Calu3 (cell line): Measurements from ENCODE around the gene KRT4. TPM values are rescaled to one million over a fixed set of nuclear protein-coding genes. Genes with fewer than 3 reads are reported as not detected.

Experiments used
- BruUV-seq: library from RNA; stranded (reverse); fragments of 400-500 nt; replicated peaks from 2 replicates; lab custom pipeline; 2021; lab: Mats Ljungman, UMichigan
- CTCF ChIA-PET: fragments of 300-600 bp; sonication (Branson Sonifier 250); formaldehyde crosslinking; loops from one replicate; lab custom pipeline; 2022; ENCODE audit warnings: antibody characterized with exemption; lab: Charles Lee
- DNase-seq: peaks from one replicate; pipeline ENCODE4 v3.0.0; 2022
- H3K27ac Mint-ChIP-seq: one replicate; pipeline ENCODE4 v1.8.0; 2022; ENCODE audit warnings: mixed read lengths; ENCODE audit not compliant: unreplicated experiment
- H3K27me3 Mint-ChIP-seq: one replicate; pipeline ENCODE4 v1.8.0; 2022; ENCODE audit warnings: mixed read lengths; ENCODE audit not compliant: unreplicated experiment
- H3K36me3 Mint-ChIP-seq: one replicate; pipeline ENCODE4 v1.8.0; 2022; ENCODE audit warnings: mild to moderate bottlenecking, moderate library complexity, mixed read lengths; ENCODE audit not compliant: insufficient read depth, unreplicated experiment
- H3K4me1 Mint-ChIP-seq: one replicate; pipeline ENCODE4 v1.8.0; 2022; ENCODE audit warnings: mild to moderate bottlenecking, low read depth, mixed read lengths; ENCODE audit not compliant: unreplicated experiment
- H3K4me3 Mint-ChIP-seq: one replicate; pipeline ENCODE4 v1.8.0; 2022; ENCODE audit warnings: mild to moderate bottlenecking, low read depth, moderate library complexity, mixed read lengths; ENCODE audit not compliant: unreplicated experiment
- H3K9me3 Mint-ChIP-seq: one replicate; pipeline ENCODE4 v1.8.0; 2022; ENCODE audit warnings: low read depth, mixed read lengths; ENCODE audit not compliant: unreplicated experiment
- CTCF ChIP-seq: fragments of 200-600 bp; IDR thresholded peaks from one replicate; pipeline ENCODE4 v1.8.0; 2022; ENCODE audit warnings: antibody characterized with exemption; ENCODE audit not compliant: unreplicated experiment
- intact Hi-C: fragments of 100-400 bp; cut with micrococcal nuclease; formaldehyde crosslinking; loops from one replicate; pipeline ENCODE4 v1.10.0; 2022; ENCODE audit not compliant: unreplicated experiment
- total RNA-seq: library from RNA; stranded (reverse); gene quantifications from 2 replicates; pipeline ENCODE4 v1.2.3, GENCODE V29; 2022

The KRT4 gene
- total RNA-seq, 1 experiment from 2014 or later, result not detected

DNA sequence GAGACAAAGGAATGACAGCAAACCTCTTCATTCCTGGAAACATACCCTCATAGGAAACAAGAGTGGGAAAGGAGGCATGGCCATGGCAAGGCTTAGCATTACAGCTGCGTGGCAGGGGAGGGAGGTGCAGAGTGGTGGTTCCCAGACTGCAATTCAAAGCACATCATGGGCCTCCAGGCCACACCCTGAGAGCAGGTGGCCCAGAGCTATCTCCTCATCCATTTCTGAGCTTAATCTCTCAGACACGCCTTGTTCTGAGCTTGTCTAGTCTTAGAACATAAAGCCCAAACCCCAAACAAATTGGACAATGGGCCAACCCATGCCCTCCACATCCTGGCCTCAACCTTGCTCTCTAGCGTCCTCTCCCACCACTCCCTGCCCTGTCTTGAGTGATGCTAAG, 12.1 kb downstream of the KRT4 start:
- Mint-ChIP-seq H3K9me3 (no peaks in the 10 kb centered on the region), H3K4me3 (no peak overlapping the region), H3K36me3 (no peaks in the 10 kb centered on the region), H3K27me3 (peaks cover 28% of the 10 kb centered on the region), H3K27ac (no peak overlapping the region), H3K4me1 (peaks cover 26% of the 10 kb centered on the region)
- CTCF ChIA-PET, result no interaction called here
- no peak for DNase-seq
- intact Hi-C loops, result no loop called here
- TF ChIP-seq CTCF, result no peak
- no TSS peak for BruUV-seq

- BruUV-seq, result no TSS peak
- H3K4me1 Mint-ChIP-seq, result peaks cover 26% of the 10 kb centered on the region
- no peak for DNase-seq
- H3K27me3 Mint-ChIP-seq, result peaks cover 16% of the 10 kb centered on the region
- no peak overlapping the region for H3K4me3 Mint-ChIP-seq
- no peaks in the 10 kb centered on the region for H3K9me3 Mint-ChIP-seq
- no peak for TF ChIP-seq CTCF
- no peak overlapping the region for H3K27ac Mint-ChIP-seq
- CTCF ChIA-PET, result interaction anchor here (0.7 kb wide), 1 partner anchor 12 kb away, joined by 4 read pairs; no protein-coding TSS in a partner anchor
- H3K36me3 Mint-ChIP-seq, result no peaks in the 10 kb centered on the region
- intact Hi-C loops, result no loop called here
These were observed 13.5 kb downstream of the KRT4 start for GRCh38 chr12:52800259-52800917.

- TF ChIP-seq CTCF, result no peak
- Mint-ChIP-seq H3K27ac (no peak overlapping the region), H3K9me3 (no peaks in the 10 kb centered on the region), H3K36me3 (no peaks in the 10 kb centered on the region), H3K4me1 (peaks cover 26% of the 10 kb centered on the region), H3K4me3 (no peak overlapping the region), H3K27me3 (peaks cover 16% of the 10 kb centered on the region)
- no TSS peak for BruUV-seq
- intact Hi-C loops, result no loop called here
- no peak for DNase-seq
- CTCF ChIA-PET, result no interaction called here
These were observed 14.3 kb downstream of the KRT4 start for GRCh38 chr12:52799505-52800211.

DNA sequence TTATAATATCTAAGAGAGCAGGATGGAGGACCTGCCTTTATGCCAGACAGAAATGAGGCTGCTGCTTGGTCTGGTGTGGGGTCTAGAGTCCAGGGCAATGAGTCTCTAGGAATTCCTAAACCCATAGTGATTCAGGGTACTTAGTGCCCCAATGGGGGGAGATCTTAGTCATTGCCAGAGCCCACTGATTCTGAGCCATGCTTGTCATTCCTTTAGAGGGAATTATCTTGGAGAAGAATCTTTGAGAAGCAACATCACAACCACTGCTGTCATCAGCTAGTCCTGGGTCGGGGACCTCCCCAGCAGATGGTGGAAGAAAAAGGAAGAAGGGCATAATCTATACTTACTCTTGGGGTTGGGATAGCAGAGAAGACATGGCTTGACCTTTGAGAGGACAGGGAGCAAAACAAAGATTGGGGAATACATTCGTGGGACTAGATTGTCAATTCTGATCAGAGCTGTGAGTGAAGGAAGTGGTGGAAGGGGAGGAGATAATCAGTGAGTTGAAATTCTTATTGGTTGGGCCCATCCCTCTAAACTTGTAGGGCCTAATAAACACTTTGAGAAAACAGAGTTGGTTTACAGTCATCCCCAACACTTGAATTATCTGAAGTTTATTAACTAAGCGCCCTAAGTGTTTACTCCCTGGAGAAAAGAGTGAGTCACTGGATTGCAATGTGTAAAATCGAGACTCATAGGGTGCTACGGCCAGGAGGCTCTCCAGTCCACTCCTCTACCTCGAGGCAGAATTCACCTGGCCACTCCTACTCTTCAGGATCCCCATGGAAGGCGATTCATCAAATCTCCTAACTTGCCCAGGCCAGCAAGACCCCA, 15.0 kb downstream of the KRT4 start:
- BruUV-seq, result no TSS peak
- Mint-ChIP-seq H3K4me1 (peaks cover 26% of the 10 kb centered on the region), H3K36me3 (no peaks in the 10 kb centered on the region), H3K9me3 (no peaks in the 10 kb centered on the region), H3K27me3 (peaks cover 16% of the 10 kb centered on the region), H3K27ac (no peak overlapping the region), H3K4me3 (no peak overlapping the region)
- CTCF ChIA-PET, result no interaction called here
- DNase-seq, result peak; percentile 18
- no peak for TF ChIP-seq CTCF
- intact Hi-C loops, result no loop called here
